Measurements from ENCODE around the gene INKA2. TPM values are rescaled to one million over a fixed set of nuclear protein-coding genes. Genes with fewer than 3 reads are reported as not detected.

The INKA2 gene
- total RNA-seq (ENCODE audit: unreplicated experiment), result 5.6 TPM
- long read RNA-seq, full-length matches to known transcripts, result 1 of 2 reads
- long read RNA-seq, partial matches to known transcripts, result 0 of 2 reads
- long read RNA-seq, other reads (novel, unspliced or antisense), result 1 of 2 reads

DNA sequence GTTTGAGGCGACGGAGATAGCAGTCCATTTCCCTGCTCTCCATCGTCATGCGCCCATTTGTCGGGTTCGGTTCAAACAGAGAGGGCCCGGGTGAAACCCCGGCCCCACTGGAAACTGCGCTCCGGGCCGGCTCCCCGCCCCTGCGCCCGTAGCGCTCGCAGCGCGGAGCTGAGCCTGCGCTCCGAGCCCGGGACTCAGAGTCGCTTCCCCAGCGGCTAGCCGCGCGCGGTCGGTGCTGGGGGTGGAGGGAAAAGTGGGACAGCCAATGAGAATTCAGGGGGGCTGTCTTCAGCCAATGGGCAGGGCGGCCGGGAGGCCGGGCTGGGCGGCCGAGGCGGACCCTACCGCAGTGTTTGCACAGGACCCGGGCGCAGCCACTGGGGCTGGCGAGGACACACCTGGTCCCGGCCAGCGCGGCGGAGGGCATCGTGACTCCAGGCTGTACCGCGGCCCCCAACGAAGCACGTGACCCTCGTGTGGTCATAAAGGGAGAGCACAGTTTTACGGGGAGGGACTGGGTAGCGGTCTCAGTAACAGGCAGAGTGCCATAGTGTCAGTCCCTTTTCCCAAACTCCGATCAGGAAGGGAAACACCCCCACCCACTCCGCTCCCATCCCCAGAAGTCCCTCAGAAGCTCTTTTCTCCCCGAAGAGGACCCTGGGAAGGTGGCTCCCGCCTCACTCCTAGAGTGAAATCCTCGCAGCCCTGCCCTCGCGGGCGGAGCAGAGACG is at the start of gene INKA2:
Gene INKA2, minus strand, starts transcription at position 202 of the 731 bp plus-strand sequence. Its CDS starts 153 bp downstream, at position 49.
- H3K36me3 Mint-ChIP-seq (ENCODE audit: low read depth, unreplicated experiment), result peaks cover 13% of the 10 kb centered on the region
- H3K9me3 Mint-ChIP-seq (ENCODE audit: unreplicated experiment), result no peaks in the 10 kb centered on the region
- TF ChIP-seq, protein P1, sequence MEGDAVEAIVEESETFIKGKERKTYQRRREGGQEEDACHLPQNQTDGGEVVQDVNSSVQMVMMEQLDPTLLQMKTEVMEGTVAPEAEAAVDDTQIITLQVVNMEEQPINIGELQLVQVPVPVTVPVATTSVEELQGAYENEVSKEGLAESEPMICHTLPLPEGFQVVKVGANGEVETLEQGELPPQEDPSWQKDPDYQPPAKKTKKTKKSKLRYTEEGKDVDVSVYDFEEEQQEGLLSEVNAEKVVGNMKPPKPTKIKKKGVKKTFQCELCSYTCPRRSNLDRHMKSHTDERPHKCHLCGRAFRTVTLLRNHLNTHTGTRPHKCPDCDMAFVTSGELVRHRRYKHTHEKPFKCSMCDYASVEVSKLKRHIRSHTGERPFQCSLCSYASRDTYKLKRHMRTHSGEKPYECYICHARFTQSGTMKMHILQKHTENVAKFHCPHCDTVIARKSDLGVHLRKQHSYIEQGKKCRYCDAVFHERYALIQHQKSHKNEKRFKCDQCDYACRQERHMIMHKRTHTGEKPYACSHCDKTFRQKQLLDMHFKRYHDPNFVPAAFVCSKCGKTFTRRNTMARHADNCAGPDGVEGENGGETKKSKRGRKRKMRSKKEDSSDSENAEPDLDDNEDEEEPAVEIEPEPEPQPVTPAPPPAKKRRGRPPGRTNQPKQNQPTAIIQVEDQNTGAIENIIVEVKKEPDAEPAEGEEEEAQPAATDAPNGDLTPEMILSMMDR (IDR thresholded peaks at IDR 0.05; ENCODE audit: unreplicated experiment), result no peak
- H3K4me1 Mint-ChIP-seq (ENCODE audit: unreplicated experiment), result peaks cover 19% of the 10 kb centered on the region
- peaks cover 15% of the 10 kb centered on the region for H3K27me3 Mint-ChIP-seq (ENCODE audit: unreplicated experiment)
- peak within 1 kb of the TSS; percentile 95 for H3K4me3 Mint-ChIP-seq (ENCODE audit: unreplicated experiment)
- peak; percentile 74 for DNase-seq (ENCODE audit: low spot score)
- peak within 1 kb of the TSS; percentile 85 for H3K27ac Mint-ChIP-seq (ENCODE audit: unreplicated experiment)

DNA sequence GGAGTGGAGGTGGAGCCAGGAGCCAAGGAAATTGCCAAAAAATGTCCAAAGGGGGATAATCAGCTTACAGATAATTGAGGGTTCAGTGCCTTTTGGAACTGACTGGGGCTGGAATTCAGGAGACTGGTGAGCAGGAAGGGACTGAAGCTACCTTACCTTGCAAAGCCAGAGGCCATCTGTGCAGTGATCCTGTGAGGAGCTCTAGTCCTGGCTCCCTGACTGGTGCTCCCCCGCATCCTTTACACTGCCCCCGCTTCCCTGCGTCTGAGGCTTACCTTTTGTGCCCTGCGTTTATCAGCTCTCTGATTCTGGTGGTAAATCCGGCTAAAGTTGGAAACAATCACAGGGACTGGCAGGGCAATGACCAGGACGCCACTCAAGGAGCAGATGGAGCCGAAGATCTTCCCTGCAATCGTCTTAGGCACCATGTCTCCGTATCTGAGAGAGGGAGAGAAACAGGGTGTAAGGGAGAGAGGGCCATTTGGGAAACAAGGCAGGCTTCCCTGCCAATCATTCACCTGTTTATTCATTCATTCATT is 47.5 kb upstream of the INKA2 start:
- no peak overlapping the region for H3K4me3 Mint-ChIP-seq (ENCODE audit: unreplicated experiment)
- H3K27ac Mint-ChIP-seq (ENCODE audit: unreplicated experiment), result no peak overlapping the region
- peaks cover 2% of the 10 kb centered on the region for H3K27me3 Mint-ChIP-seq (ENCODE audit: unreplicated experiment)

DNA sequence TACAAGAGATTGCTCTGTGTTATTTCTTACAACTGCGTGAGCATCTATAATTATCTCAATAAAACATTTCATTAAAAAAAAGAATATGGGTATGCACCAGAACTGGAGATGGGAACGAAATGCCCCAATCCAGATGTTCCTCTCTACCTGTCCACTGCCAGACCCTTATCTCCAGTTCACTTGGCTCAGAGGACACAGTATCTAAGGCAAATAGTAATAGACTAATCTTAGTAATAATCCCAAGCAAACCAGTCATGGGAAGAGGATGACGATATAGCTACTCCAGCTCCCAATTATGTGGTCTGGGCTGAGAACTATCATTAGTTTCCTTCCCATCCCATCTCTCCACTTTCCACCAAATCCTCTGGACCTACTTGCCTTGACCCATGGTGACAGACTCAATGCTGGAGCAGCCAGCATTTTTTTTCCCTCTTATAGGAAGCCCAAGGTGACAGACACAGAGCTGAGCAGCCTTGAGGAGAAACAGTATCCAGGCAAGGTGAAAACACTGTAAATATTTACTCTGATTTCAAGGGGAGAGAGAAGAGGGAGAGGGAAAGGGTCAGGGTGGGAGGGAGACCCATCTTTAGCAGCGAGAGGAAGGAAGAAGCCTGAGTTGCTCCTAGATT is 45.2 kb upstream of the INKA2 start:
- Mint-ChIP-seq H3K4me3 (ENCODE audit: unreplicated experiment) (no peak overlapping the region), H3K27ac (ENCODE audit: unreplicated experiment) (no peak overlapping the region), H3K9me3 (ENCODE audit: unreplicated experiment) (no peaks in the 10 kb centered on the region), H3K4me1 (ENCODE audit: unreplicated experiment) (no peaks in the 10 kb centered on the region), H3K27me3 (ENCODE audit: unreplicated experiment) (peaks cover 2% of the 10 kb centered on the region), H3K36me3 (ENCODE audit: low read depth, unreplicated experiment) (no peaks in the 10 kb centered on the region)
- no peak for DNase-seq (ENCODE audit: low spot score)
- TF ChIP-seq, protein P1 (IDR thresholded peaks at IDR 0.05; ENCODE audit: unreplicated experiment), result no peak

More for the DNA sequence above, 47.5 kb upstream of the INKA2 start:
- no peak for DNase-seq (ENCODE audit: low spot score)
- Mint-ChIP-seq H3K4me1 (ENCODE audit: unreplicated experiment) (peaks cover under 1% of the 10 kb centered on the region), H3K36me3 (ENCODE audit: low read depth, unreplicated experiment) (no peaks in the 10 kb centered on the region), H3K9me3 (ENCODE audit: unreplicated experiment) (no peaks in the 10 kb centered on the region)
- TF ChIP-seq, protein P1 (IDR thresholded peaks at IDR 0.05; ENCODE audit: unreplicated experiment), result no peak

DNA sequence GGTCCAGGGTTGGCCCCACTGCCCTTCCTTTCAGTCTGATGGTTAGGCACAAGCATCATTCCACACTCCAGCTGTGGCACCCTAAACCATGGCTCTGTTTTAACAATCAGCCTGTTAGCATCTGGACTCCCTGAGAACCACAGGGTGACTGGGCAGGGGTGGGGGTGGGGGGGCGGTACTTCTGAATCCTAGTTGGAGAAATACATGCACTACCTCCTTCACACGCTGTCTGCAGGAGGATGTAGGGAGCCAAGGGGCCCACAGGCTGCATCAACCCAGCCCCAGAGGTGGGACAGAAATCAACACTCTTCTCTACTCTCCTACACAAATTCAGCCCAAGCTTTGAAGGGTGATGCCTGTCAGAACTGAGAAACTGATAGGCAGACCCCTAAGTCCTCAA is 40.4 kb upstream of the INKA2 start:
- H3K4me1 Mint-ChIP-seq (ENCODE audit: unreplicated experiment), result no peaks in the 10 kb centered on the region
- DNase-seq (ENCODE audit: low spot score), result no peak
- H3K27me3 Mint-ChIP-seq (ENCODE audit: unreplicated experiment), result peaks cover 6% of the 10 kb centered on the region
- H3K9me3 Mint-ChIP-seq (ENCODE audit: unreplicated experiment), result no peaks in the 10 kb centered on the region
- TF ChIP-seq, protein P1 (IDR thresholded peaks at IDR 0.05; ENCODE audit: unreplicated experiment), result no peak
- no peaks in the 10 kb centered on the region for H3K36me3 Mint-ChIP-seq (ENCODE audit: low read depth, unreplicated experiment)
- H3K4me3 Mint-ChIP-seq (ENCODE audit: unreplicated experiment), result no peak overlapping the region
- no peak overlapping the region for H3K27ac Mint-ChIP-seq (ENCODE audit: unreplicated experiment)

Data from endothelial cell (in vitro differentiated cells).